ENCODE data around the gene IYD.
"Not testable (repeated sequence)": the region's sequence is repeated elsewhere in the genome, so short reads cannot be mapped to it uniquely, and the experiment has no call there.

The IYD gene

DNA sequence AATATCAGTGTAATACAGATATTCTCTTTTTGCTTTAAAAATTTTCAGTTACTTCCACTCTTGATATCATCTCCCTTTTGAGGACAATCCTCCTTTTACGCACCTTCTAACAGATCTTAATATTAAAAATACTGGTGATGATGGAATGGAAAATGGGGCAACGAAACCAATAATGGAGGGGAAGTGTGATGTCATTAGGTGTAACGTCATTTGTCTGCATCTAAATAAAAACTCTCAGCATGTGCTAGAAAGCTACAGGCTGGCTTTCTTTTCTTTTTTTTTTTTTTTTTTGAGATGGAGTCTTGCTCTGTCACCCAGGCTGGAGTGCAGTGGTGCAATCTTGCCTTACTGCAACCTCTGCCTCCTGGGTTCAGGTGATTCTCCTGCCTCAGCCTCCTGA, 66.5 kb downstream of the IYD start:
- no peak for DNase-seq (ENCODE audit: low read depth)

DNA sequence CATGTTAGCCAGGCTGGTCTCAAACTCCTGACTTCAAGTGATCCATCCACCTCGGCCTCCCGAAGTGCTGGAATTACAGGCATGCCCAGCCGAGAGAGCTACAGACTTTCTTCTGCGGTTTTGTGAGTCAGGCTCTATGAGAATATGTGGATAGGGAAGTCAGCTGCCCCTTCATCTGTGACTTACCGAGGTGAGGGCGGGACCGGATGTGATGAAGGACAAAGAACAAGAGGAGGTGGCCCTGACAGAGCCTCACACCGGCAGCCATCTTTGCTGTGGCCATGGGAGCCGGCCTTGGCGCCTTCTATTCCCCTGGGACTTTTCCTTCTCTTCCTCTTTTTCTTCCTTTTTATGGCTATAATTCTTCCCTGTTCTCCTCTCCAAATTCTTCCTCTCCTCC, 67.0 kb downstream of the IYD start:
- no peak for DNase-seq (ENCODE audit: low read depth)

DNA sequence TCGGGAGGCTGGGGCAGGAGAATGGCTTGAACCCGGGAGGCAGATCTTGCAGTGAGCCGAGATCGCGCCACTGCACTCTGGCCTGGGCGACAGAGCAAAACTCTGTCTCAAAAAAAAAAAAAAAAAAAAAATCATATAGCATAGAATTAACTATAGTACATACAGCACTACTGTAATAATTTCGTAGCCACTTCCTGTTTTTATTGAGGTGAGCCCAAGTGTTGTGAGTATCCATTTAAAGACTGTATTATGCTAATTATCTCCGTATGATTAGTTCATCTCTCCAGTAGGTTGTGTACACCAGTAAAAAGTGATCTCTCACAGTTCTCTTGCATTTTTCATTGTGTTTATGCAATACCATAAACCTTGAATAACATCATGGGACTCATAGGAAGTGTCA, 70.6 kb downstream of the IYD start:
- DNase-seq (ENCODE audit: low read depth): no peak

DNA sequence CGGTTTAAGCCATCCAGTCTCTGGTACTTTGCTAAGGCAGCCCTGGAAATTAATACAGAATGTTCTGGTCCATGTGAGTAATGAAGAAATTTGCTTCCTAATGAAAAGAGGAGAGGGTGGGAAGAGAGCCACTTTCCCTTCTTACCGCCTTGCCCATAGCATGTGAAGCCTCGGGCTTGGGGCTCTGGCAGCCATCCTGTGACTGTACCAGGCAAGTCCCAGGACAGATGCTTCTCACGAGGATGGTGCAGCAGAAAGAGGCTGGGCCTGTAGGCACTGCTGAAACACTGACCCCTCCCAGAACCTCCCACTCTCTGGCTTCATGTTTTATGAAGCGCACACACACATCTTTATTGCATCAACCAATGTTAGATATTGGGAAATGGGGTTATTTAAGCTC, 74.8 kb downstream of the IYD start:
- no peak for DNase-seq (ENCODE audit: low read depth)

DNA sequence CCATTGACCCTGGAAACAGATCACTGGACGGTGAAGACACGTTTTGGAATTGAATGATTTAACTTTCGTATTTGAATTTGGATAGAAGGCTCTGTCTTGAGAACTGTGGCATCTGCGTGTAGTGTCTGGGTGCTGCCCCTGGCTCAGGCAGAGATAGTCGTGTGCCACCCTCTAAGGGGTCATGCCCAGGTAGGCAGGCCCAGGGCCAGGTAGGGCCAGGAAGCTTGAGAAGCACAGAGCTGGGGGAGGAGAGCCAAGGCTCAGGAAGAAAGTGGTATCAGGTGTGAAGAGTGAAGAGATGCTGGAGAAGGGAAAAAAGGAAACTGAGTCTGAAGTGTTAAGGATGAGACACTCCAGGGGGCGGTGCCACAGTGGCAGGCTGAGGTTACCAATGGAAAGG, 75.5 kb downstream of the IYD start:
- DNase-seq (ENCODE audit: low read depth): no peak

DNA sequence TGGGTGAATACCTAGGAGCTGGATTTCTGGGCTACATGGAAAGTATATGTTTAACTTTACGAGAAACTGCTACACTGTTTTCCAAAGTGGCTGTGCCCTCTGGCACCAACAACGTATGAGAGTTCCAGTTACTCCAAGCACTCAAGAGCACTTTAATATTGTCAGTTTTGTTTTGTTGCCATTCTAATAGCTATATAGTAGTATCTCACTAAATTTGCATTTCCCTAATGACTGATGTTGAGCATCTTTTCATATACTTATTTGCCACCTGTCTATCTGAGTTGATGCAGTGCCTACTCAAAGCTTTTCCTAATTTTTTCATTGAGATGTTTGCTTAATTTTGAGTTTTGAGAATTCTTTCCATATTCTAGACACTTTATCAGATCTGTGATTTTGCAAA, 76.7 kb downstream of the IYD start:
- no peak for DNase-seq (ENCODE audit: low read depth)

DNA sequence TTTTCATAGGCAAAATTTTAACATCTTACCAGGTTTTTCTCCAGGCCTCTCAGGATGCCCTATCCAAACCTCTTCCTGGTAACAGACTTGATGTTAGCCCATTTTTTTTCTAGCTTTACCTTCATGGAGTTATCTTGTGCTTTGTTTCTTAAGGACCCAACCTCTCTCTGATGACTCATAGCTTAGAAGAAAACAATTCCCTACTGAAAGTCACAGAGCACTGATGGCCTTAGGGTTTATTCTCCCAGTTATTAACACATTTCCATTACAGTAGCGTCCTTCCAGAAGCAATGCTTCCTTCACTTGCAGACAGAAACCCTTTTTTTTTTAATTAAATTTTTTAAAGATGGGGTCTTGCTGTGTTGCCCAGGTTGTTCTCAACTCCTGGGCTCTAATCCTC, 79.4 kb downstream of the IYD start:
- no peak for DNase-seq (ENCODE audit: low read depth)

DNA sequence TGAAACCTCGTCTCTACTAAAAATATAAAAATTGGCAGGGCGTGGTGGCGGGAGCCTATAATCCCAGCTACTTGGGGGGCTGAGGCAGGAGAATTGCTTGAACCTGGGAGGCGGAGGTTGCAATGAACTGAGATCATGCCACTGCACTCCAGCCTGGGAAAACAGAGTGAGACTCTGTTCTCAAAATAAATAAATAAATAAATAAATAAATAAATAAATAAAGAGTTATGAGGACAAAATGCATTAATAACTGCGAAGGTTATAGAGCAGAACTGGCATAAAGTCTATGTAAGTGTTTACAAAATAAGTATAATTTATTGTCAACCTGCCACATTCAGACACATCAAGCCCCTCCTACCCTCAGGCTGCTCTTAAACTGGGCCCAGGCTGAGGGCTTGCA, 80.2 kb downstream of the IYD start:
- not testable (repeated sequence) for DNase-seq (ENCODE audit: low read depth)

DNA sequence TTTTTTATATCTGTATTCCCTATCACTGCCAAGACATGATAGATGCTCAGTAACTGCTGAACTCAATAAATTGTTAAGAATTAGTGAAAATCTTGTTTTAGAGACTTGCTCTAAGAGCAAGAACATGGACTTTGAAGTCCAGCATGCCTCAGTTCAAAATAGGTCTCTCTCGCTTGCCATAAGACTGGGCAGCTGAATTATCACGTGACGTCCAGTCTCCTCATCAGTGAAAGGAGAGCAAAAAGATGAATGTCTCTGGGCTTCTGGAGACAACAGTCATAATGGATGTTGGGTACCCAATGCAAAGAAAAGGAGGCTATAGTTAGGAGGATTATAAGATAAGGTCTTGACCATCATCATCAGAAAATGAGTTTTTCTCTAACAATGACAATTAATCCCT, 82.1 kb downstream of the IYD start:
- DNase-seq (ENCODE audit: low read depth): no peak

DNA sequence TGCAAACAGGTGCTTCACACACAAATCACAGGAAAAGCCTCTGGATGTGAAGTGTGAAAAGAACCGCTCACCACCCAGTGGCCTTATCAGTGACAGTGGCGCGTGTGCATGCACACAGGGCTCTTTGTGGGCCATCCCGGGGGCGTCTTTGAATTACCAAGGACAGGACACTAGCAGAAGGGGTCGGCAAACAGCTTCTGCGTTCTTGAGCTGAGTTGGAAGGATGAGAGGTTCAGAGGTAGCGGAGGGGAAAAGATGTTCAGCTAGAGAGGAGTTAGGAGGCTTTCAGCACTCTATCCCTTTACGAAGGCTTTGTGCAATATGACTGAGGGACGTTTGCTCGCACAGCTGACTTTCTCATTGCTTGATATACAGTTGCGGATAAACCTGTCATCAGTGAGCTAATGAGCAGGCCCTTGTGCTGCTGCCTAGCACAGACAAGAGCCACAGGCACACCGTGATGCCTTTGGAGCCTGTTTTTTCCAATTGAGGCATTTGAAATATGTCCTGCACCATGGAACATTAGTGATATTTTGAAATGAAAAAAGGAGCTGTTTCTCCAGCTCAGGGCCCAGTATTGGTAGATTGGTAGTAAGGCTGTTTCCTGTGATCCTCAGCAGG, 83.1 kb downstream of the IYD start:
- no peak for DNase-seq (ENCODE audit: low read depth)

DNA sequence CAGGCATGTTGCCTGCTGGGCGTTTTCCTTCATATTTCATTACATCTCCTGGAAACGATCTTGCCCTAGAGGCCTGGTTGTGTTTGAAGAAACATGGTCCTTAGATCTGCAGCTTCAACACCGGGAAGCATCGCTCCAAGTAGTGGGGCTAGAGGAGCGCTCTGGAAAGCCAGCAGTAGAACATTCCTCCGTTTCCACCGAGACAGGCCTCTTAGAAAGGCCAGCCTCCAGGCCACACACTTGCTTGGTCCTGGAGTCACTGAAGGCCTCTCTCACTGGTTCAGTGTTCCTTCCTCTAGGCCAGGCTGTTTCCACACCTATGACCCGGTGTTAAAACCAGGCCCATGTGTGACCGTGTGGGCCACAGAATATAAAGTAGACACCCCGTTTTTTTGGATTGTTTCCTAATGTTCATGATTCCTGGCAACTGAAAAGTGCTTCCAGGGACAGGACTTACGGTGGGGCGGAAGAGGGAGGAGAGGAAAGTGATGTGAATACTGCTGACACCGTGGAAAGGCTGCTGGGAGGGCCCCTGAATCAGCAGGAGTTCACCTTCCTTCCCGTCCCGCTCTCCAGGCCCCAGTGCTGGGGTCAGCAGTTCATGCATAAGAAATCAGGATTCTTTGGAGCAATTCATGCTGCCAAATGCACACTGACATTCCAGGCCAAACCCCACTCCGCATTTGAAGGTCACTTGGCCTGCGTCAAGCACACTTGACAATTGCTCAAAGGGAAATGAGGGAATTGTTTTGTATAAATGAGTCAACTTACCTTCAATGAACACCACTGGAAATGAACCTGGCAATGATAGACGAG, 83.8 kb downstream of the IYD start:
- DNase-seq (ENCODE audit: low read depth): no peak

DNA sequence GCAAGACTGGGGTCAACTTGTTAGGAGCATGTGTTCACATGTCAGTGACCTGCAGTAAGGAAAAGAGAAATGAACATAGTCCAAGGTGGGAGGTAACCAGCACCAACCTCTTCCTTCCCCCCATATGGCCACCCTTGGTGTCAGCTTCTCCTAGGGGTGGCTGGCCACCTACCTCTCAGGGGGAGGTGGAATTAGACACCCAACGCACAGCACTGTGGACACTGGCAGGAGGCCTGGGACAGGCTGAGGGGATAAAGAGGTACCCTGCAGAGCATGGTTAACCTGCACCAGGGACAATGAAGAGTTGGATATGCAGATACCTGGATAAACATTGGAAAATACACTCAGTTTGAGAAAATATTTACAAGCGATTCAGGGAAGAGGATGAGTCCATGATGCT, 84.5 kb downstream of the IYD start:
- no peak for DNase-seq (ENCODE audit: low read depth)
